Measurements from ENCODE around the gene KAZN. TPM values are rescaled to one million over a fixed set of nuclear protein-coding genes. Genes with fewer than 3 reads are reported as not detected.

KAZN gene
- polyA plus RNA-seq, 1 donor (not counting 4 experiments of a cell fraction or from before 2014, with no cell fraction given), result 5.9 TPM

DNA sequence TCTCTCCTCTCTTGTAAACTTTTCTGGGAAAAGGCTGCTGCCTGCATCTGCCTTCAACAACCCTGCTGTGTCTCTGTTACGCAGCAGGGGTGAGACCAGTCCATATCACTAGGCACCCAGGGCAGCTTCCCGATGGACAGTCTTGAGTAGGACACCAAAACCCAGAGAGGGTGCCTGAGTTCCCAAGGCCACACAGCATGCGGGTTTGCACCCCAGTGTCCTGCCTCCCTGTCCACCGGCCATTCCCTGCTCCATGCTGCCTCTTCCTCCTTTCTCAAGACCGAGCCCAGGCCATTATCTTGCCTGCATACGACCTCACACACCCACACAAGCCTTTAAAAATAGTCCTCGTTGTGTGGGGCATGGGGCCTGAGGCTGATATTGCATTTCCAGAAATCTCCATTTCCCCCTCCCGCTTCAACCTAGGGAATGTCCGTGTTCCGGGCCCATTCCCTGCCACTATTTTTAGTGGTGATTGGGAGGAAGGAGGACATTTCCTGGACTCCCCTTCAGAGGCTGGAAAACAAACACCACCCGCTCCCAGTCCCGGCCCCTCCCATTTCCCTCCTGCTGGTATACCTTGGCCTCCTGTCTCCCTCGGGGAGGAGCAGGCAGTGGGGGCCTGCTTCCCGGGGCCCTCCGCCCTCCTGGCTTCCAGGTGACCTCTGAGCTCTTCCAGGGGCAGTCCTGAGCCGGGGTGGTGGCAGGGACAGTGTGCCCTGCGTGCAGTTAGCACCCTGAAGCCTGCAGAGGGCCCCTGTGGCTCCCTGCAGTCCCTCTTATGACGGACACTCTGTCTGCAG, 422.7 kb downstream of the KAZN start:
- peaks cover 4% of the 10 kb centered on the region for H3K79me2 ChIP-seq (ENCODE audit: control insufficient read depth, insufficient read depth, low read length)
- no peak for FAIRE-seq
- H2AFZ ChIP-seq (ENCODE audit: control insufficient read depth, low read length), result no peak overlapping the region
- TF ChIP-seq, protein P1, sequence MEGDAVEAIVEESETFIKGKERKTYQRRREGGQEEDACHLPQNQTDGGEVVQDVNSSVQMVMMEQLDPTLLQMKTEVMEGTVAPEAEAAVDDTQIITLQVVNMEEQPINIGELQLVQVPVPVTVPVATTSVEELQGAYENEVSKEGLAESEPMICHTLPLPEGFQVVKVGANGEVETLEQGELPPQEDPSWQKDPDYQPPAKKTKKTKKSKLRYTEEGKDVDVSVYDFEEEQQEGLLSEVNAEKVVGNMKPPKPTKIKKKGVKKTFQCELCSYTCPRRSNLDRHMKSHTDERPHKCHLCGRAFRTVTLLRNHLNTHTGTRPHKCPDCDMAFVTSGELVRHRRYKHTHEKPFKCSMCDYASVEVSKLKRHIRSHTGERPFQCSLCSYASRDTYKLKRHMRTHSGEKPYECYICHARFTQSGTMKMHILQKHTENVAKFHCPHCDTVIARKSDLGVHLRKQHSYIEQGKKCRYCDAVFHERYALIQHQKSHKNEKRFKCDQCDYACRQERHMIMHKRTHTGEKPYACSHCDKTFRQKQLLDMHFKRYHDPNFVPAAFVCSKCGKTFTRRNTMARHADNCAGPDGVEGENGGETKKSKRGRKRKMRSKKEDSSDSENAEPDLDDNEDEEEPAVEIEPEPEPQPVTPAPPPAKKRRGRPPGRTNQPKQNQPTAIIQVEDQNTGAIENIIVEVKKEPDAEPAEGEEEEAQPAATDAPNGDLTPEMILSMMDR (optimal IDR thresholded peaks at IDR 0.05 in 1 of 3, IDR thresholded peaks at IDR 0.05 in 1 of 3, conservative IDR thresholded peaks at IDR 0.05 in 1 of 3; ENCODE audit: extremely low read depth in 1 of 3, insufficient read depth in 2 of 3, low read length in 3 of 3), result no peak
- no peak for TF ChIP-seq EZH2 (IDR thresholded peaks at IDR 0.05; ENCODE audit: low read length)
- H3K36me3 ChIP-seq (ENCODE audit: control insufficient read depth in 2 of 2, extremely low read depth in 1 of 2, insufficient read depth in 2 of 2, low read length in 2 of 2), result no peaks in the 10 kb centered on the region
- H3K9ac ChIP-seq (ENCODE audit: control insufficient read depth, extremely low read depth, insufficient read depth, low read length), result peak overlapping the region; percentile 67
- H3K4me3 ChIP-seq (ENCODE audit: control insufficient read depth in 2 of 3, extremely low read depth in 1 of 3, insufficient read depth in 2 of 3, low read depth in 1 of 3, low read length in 3 of 3), result peak overlapping the region in 1 of 3 experiments; percentile 31
- peaks cover 5% of the 10 kb centered on the region for H3K9me1 ChIP-seq (ENCODE audit: control insufficient read depth, extremely low read depth, insufficient read depth, low read length)
- peak overlapping the region; percentile 75 for H3K27ac ChIP-seq (ENCODE audit: control insufficient read depth, insufficient read depth, low read length)
- H4K20me1 ChIP-seq (ENCODE audit: control insufficient read depth, extremely low read depth, insufficient read depth, low read length), result no peaks in the 10 kb centered on the region
- peaks cover 29% of the 10 kb centered on the region for H3K4me1 ChIP-seq (ENCODE audit: control insufficient read depth, extremely low read depth, insufficient read depth, low read length)
- peak overlapping the region; percentile 67 for H3K4me2 ChIP-seq (ENCODE audit: control insufficient read depth, extremely low read depth, insufficient read depth, low read depth, low read length)
- no peaks in the 10 kb centered on the region for H3K9me3 ChIP-seq (ENCODE audit: control insufficient read depth, low read depth, low read length)
- no peak for DNase-seq (ENCODE audit: low read depth, low spot score)
- dilution Hi-C loops (cut with MboI; ENCODE audit: extremely low pct_ligation_motif_present, low sequenced_read_pairs), result no loop called here
- no peaks in the 10 kb centered on the region for H3K27me3 ChIP-seq (ENCODE audit: control insufficient read depth, extremely low read depth, insufficient read depth, low read length)

DNA sequence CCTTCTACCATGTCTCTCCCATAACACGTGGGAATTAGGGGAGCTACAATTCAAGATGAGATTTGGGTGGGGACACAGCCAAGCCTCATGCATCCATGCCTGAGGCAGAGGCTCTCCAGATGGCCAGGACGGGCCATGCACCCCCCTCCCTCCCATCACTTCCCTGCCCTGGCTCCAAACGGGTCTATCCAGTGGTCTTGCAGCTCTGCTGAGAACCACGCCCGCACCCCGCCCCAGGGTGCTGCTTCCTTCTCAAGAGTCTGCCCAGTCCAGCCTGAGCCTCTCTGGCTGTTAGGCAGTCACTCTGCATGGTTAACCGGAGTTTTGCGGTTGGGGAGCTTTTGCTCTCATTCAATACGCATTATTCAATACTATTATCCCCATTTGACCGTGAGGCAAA, 423.6 kb downstream of the KAZN start:
- Histone ChIP-seq H4K20me1 (ENCODE audit: control insufficient read depth, extremely low read depth, insufficient read depth, low read length) (no peaks in the 10 kb centered on the region), H2AFZ (ENCODE audit: control insufficient read depth, low read length) (no peak overlapping the region), H3K36me3 (ENCODE audit: control insufficient read depth in 2 of 2, extremely low read depth in 1 of 2, insufficient read depth in 2 of 2, low read length in 2 of 2) (no peaks in the 10 kb centered on the region), H3K79me2 (ENCODE audit: control insufficient read depth, insufficient read depth, low read length) (peaks cover 4% of the 10 kb centered on the region), H3K4me3 (ENCODE audit: control insufficient read depth in 2 of 3, extremely low read depth in 1 of 3, insufficient read depth in 2 of 3, low read depth in 1 of 3, low read length in 3 of 3) (no peak overlapping the region), H3K9ac (ENCODE audit: control insufficient read depth, extremely low read depth, insufficient read depth, low read length) (no peak overlapping the region), H3K9me3 (ENCODE audit: control insufficient read depth, low read depth, low read length) (no peaks in the 10 kb centered on the region), H3K4me2 (ENCODE audit: control insufficient read depth, extremely low read depth, insufficient read depth, low read depth, low read length) (no peak overlapping the region), H3K9me1 (ENCODE audit: control insufficient read depth, extremely low read depth, insufficient read depth, low read length) (peaks cover 5% of the 10 kb centered on the region), H3K4me1 (ENCODE audit: control insufficient read depth, extremely low read depth, insufficient read depth, low read length) (peaks cover 29% of the 10 kb centered on the region), H3K27ac (ENCODE audit: control insufficient read depth, insufficient read depth, low read length) (no peak overlapping the region), H3K27me3 (ENCODE audit: control insufficient read depth, extremely low read depth, insufficient read depth, low read length) (no peaks in the 10 kb centered on the region)
- DNase-seq (ENCODE audit: low read depth, low spot score) (no peak), FAIRE-seq (no peak)
- TF ChIP-seq EZH2 (IDR thresholded peaks at IDR 0.05; ENCODE audit: low read length), result no peak
- TF ChIP-seq, protein P1 (optimal IDR thresholded peaks at IDR 0.05 in 1 of 3, IDR thresholded peaks at IDR 0.05 in 1 of 3, conservative IDR thresholded peaks at IDR 0.05 in 1 of 3; ENCODE audit: extremely low read depth in 1 of 3, insufficient read depth in 2 of 3, low read length in 3 of 3), result no peak
- dilution Hi-C loops (cut with MboI; ENCODE audit: extremely low pct_ligation_motif_present, low sequenced_read_pairs), result no loop called here
